Measurements from ENCODE around the gene RNF225.

- no peak for TF ChIP-seq CTCF (IDR thresholded peaks at IDR 0.05; ENCODE audit: extremely low read depth in 1 of 2, insufficient read depth in 1 of 2, low read depth in 1 of 2, low read length in 2 of 2)
- no peak for TF ChIP-seq JUN (IDR thresholded peaks at IDR 0.05; ENCODE audit: borderline replicate concordance, insufficient read depth, insufficient read length, low read depth)
These were observed 43.9 kb upstream of the RNF225 start for GRCh38 chr19:58351558-58351878.

Data from endothelial cell of umbilical vein (primary cell).